ENCODE data around the gene MAS1. TPM values are rescaled to one million over a fixed set of nuclear protein-coding genes. Genes with fewer than 3 reads are reported as not detected.

The MAS1 gene
- polyA plus RNA-seq, 1 of the 3 experiments (the other 2 are of a cell fraction) = not detected

DNA sequence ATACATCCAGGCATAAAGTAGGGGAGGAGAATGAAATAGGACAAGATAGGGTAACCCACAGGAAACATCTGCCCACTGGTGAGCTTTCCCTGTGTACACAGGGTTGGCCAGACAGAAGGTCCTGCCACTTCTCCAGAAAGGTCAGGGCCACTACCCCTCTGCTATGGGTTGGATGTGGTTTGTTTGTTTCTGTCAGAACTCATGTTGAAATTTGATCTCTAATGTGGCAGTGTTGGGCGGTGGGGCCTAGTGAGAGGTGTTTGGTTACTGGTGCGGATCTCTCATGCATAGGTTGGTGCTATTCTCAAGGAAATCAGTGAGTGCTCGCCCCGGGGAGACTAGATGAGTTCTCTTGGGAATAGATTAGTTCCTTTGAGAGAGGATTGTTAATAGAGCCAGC lies 15.6 kb upstream of the MAS1 start (continued):
- TF ChIP-seq, protein P1, sequence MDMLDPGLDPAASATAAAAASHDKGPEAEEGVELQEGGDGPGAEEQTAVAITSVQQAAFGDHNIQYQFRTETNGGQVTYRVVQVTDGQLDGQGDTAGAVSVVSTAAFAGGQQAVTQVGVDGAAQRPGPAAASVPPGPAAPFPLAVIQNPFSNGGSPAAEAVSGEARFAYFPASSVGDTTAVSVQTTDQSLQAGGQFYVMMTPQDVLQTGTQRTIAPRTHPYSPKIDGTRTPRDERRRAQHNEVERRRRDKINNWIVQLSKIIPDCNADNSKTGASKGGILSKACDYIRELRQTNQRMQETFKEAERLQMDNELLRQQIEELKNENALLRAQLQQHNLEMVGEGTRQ (IDR thresholded peaks at IDR 0.05; ENCODE audit: borderline replicate concordance, low read depth, low read length) = no peak

DNA sequence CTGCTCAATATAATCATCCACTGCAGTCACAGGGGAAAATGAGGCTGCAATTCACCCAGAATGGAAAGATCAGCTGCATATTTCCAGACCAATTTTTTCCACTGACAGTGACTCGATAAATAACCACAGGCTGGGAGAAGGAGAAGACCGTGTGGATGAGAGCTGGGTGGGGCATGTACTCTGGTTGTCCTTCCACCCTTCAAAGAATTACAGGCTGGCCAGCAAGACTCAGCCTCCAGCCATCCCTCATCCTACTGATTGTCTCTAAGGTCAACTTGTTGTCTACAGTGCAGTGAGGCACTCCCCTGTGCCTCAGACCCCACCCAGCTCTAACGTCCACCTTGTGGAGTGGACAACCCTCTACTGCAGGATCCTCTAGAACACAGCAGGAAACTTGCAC lies 14.5 kb upstream of the MAS1 start:
- Histone ChIP-seq H3K36me3 (replicated peaks in 1 of 2; ENCODE audit: control insufficient read depth in 1 of 2, insufficient read depth in 2 of 2, low read length in 1 of 2) (no peaks in the 10 kb centered on the region), H3K4me1 (ENCODE audit: control insufficient read depth in 1 of 2, insufficient read depth in 2 of 2, low read depth in 1 of 2, low read length in 1 of 2) (no peaks in the 10 kb centered on the region), H3K27ac (ENCODE audit: low read depth in 2 of 2, low read length in 1 of 2) (no peak overlapping the region), H3K9me3 (no peaks in the 10 kb centered on the region), H3K27me3 (ENCODE audit: insufficient read depth) (peaks cover 7% of the 10 kb centered on the region; the same call in 1 of the 2 replicates), H3K9me2 (no peaks in the 10 kb centered on the region), H3K4me3 (ENCODE audit: low read depth in 2 of 2, low read length in 1 of 2) (no peak overlapping the region), H3K4me2 (no peak overlapping the region), H3K79me2 (ENCODE audit: insufficient read depth) (no peaks in the 10 kb centered on the region), H3K9ac (no peak overlapping the region), H2AFZ (ENCODE audit: low read depth) (no peak overlapping the region), H3F3A (replicated peaks; ENCODE audit: insufficient read depth) (no peaks in the 10 kb centered on the region), H4K20me1 (ENCODE audit: insufficient read depth) (no peaks in the 10 kb centered on the region)
- POLR2A ChIA-PET = no interaction called here
- TF ChIP-seq MXI1 (IDR thresholded peaks at IDR 0.05; ENCODE audit: low read depth, low read length) (no peak), NFIC (IDR thresholded peaks at IDR 0.05; ENCODE audit: borderline replicate concordance) (no peak), MEF2A (IDR thresholded peaks at IDR 0.05; ENCODE audit: borderline replicate concordance, low read depth) (no peak), YY1 (IDR thresholded peaks at IDR 0.05; ENCODE audit: low read depth) (no peak), EP300 (IDR thresholded peaks at IDR 0.05; ENCODE audit: borderline replicate concordance in 1 of 2, low read depth in 1 of 2, low read length in 1 of 2) (no peak), TAF1 (IDR thresholded peaks at IDR 0.05; ENCODE audit: borderline replicate concordance, low read depth, low read length) (no peak), CHD2 (IDR thresholded peaks at IDR 0.05; ENCODE audit: low read length, partially characterized antibody) (no peak)
- TF ChIP-seq, protein P1 (IDR thresholded peaks at IDR 0.05; ENCODE audit: borderline replicate concordance, low read depth, low read length) = no peak
- TF ChIP-seq, protein P2, sequence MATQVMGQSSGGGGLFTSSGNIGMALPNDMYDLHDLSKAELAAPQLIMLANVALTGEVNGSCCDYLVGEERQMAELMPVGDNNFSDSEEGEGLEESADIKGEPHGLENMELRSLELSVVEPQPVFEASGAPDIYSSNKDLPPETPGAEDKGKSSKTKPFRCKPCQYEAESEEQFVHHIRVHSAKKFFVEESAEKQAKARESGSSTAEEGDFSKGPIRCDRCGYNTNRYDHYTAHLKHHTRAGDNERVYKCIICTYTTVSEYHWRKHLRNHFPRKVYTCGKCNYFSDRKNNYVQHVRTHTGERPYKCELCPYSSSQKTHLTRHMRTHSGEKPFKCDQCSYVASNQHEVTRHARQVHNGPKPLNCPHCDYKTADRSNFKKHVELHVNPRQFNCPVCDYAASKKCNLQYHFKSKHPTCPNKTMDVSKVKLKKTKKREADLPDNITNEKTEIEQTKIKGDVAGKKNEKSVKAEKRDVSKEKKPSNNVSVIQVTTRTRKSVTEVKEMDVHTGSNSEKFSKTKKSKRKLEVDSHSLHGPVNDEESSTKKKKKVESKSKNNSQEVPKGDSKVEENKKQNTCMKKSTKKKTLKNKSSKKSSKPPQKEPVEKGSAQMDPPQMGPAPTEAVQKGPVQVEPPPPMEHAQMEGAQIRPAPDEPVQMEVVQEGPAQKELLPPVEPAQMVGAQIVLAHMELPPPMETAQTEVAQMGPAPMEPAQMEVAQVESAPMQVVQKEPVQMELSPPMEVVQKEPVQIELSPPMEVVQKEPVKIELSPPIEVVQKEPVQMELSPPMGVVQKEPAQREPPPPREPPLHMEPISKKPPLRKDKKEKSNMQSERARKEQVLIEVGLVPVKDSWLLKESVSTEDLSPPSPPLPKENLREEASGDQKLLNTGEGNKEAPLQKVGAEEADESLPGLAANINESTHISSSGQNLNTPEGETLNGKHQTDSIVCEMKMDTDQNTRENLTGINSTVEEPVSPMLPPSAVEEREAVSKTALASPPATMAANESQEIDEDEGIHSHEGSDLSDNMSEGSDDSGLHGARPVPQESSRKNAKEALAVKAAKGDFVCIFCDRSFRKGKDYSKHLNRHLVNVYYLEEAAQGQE (IDR thresholded peaks at IDR 0.05; ENCODE audit: low read depth, low read length) = no peak
- WGBS (ENCODE audit: low lambda C conversion rate) = 35% methylated on average over 3 of the region's 3 CpGs
- no peak for DNase-seq
- CTCF ChIA-PET = no interaction called here
